ENCODE results near the gene EML1. TPM values are rescaled to one million over a fixed set of nuclear protein-coding genes. Genes with fewer than 3 reads are reported as not detected.

EML1 gene
- total and polyA plus RNA-seq, 8 donors: 5.8 to 66.5 (median 34.8) TPM

- Histone ChIP-seq H3K27ac (no peak overlapping the region), H3K9me3 (no peaks in the 10 kb centered on the region), H3K4me3 (no peak overlapping the region), H3K36me3 (no peaks in the 10 kb centered on the region), H3K4me1 (peaks cover 0 to 38% (median 16%) of the 10 kb centered on the region in 4 donors), H3K27me3 (no peaks in the 10 kb centered on the region)
- TF ChIP-seq, protein P1, sequence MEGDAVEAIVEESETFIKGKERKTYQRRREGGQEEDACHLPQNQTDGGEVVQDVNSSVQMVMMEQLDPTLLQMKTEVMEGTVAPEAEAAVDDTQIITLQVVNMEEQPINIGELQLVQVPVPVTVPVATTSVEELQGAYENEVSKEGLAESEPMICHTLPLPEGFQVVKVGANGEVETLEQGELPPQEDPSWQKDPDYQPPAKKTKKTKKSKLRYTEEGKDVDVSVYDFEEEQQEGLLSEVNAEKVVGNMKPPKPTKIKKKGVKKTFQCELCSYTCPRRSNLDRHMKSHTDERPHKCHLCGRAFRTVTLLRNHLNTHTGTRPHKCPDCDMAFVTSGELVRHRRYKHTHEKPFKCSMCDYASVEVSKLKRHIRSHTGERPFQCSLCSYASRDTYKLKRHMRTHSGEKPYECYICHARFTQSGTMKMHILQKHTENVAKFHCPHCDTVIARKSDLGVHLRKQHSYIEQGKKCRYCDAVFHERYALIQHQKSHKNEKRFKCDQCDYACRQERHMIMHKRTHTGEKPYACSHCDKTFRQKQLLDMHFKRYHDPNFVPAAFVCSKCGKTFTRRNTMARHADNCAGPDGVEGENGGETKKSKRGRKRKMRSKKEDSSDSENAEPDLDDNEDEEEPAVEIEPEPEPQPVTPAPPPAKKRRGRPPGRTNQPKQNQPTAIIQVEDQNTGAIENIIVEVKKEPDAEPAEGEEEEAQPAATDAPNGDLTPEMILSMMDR (IDR thresholded peaks at IDR 0.05): no peak
- no peak for TF ChIP-seq POLR2AphosphoS5 (IDR thresholded peaks at IDR 0.05)
- TF ChIP-seq POLR2A (IDR thresholded peaks at IDR 0.05): no peak
- no peak for TF ChIP-seq EP300 (IDR thresholded peaks at IDR 0.05)
- intact Hi-C loops (cut with DNase I; ENCODE audit: low total_unique reads): no loop called here
- 88 to 96% (median 93%) methylated on average over 2 of the region's 2 CpGs for WGBS, 5 donors
- no peak for DNase-seq
Observed at GRCh38 chr14:99837822-99838221, 44.6 kb downstream of the EML1 start.

GRCh38 chr14:99838639-99839134, 45.5 kb downstream of the EML1 start:
- H3K4me3 ChIP-seq: no peak overlapping the region

DNA sequence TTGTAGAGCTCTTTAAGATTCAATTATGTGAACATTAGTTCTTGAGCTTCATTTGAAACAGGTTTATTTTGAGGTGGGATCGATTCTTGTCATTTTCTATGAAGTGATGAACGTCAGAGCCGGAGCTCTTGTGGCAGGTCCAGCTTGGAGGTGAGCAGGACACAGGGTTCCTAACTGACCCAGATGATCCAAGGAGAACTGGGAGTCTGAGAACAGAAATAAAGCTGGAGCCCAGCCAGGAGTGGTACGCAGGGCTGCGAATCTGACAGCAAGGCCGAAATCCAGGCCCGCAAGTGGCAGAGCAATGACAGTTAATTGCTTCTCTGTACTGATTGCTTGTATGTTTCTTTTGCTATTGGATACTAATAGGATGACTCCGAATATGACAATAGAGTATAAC, 46.5 kb downstream of the EML1 start:
- H3K36me3 ChIP-seq: no peaks in the 10 kb centered on the region

More at GRCh38 chr14:99838639-99839134, 45.5 kb downstream of the EML1 start:
- TF ChIP-seq, protein P1 (IDR thresholded peaks at IDR 0.05): no peak
- TF ChIP-seq EP300 (IDR thresholded peaks at IDR 0.05): no peak
- TF ChIP-seq POLR2AphosphoS5 (IDR thresholded peaks at IDR 0.05): no peak
- no peak for TF ChIP-seq POLR2A (IDR thresholded peaks at IDR 0.05)
- Histone ChIP-seq H3K9me3 (no peaks in the 10 kb centered on the region), H3K27ac (no peak overlapping the region), H3K36me3 (no peaks in the 10 kb centered on the region), H3K27me3 (no peaks in the 10 kb centered on the region), H3K4me1 (peaks cover 0 to 38% (median 16%) of the 10 kb centered on the region in 4 donors)
- WGBS, 5 donors: 23 to 37% (median 30%) methylated on average over 14 of the region's 14 CpGs
- peak in 1 of 2 donors; percentile 45 for DNase-seq
- intact Hi-C loops (cut with DNase I; ENCODE audit: low total_unique reads): no loop called here

DNA sequence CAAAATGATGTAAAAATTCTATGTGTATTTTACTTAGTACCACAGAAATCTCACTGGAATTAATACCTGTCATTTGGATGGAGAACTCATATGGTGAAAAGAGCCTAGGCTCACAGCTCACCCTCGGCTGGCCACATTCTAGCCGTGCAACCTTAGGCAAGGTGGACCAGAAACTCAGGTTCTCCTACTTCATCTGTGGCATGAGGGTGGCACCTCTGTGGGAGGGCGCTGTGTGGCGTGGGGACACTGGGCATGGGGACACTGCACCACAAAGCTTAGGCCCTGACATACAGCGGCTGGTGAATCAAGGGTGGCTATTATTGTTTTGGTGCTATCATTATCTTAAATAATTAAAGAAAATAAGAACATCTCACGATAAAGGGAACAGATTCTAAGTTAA, 47.1 kb downstream of the EML1 start:
- H3K36me3 ChIP-seq: no peaks in the 10 kb centered on the region
- peaks cover 0 to 38% (median 16%) of the 10 kb centered on the region in 4 donors for H3K4me1 ChIP-seq
- WGBS, 5 donors: 88 to 93% (median 90%) methylated on average over 6 of the region's 6 CpGs
- TF ChIP-seq POLR2AphosphoS5 (IDR thresholded peaks at IDR 0.05) (no peak), EP300 (IDR thresholded peaks at IDR 0.05) (no peak), POLR2A (IDR thresholded peaks at IDR 0.05) (no peak)
- TF ChIP-seq, protein P1 (IDR thresholded peaks at IDR 0.05): no peak
- no peak overlapping the region for H3K4me3 ChIP-seq
- DNase-seq: no peak
- no peaks in the 10 kb centered on the region for H3K27me3 ChIP-seq
- no peak overlapping the region for H3K27ac ChIP-seq
- intact Hi-C loops (cut with DNase I; ENCODE audit: low total_unique reads): no loop called here
- H3K9me3 ChIP-seq: no peaks in the 10 kb centered on the region

More for the DNA sequence above, 46.5 kb downstream of the EML1 start:
- no peaks in the 10 kb centered on the region for H3K9me3 ChIP-seq
- H3K27ac ChIP-seq: no peak overlapping the region
- H3K4me3 ChIP-seq: no peak overlapping the region
- no peaks in the 10 kb centered on the region for H3K27me3 ChIP-seq
- TF ChIP-seq POLR2AphosphoS5 (IDR thresholded peaks at IDR 0.05) (no peak), POLR2A (IDR thresholded peaks at IDR 0.05) (no peak), EP300 (IDR thresholded peaks at IDR 0.05) (no peak)
- TF ChIP-seq, protein P1 (IDR thresholded peaks at IDR 0.05): no peak
- intact Hi-C loops (cut with DNase I; ENCODE audit: low total_unique reads): no loop called here
- DNase-seq: no peak
- WGBS, 5 donors: 80 to 95% (median 90%) methylated on average over 8 of the region's 8 CpGs
- peaks cover 0 to 38% (median 16%) of the 10 kb centered on the region in 4 donors for H3K4me1 ChIP-seq

Measured in stomach (tissue), 9 donors.